ENCODE results near the gene PFAS. TPM values are rescaled to one million over a fixed set of nuclear protein-coding genes. Genes with fewer than 3 reads are reported as not detected.
"Not testable (repeated sequence)": the region's sequence is repeated elsewhere in the genome, so short reads cannot be mapped to it uniquely, and the experiment has no call there.

PFAS gene
- total RNA-seq, 1 donor from 2014 or later, result 37.2 TPM

- DNase-seq (ENCODE audit: low read depth), result no peak
- no peak overlapping the region for H3K4me3 ChIP-seq (ENCODE audit: low read depth, low read length)
- TF ChIP-seq, protein P1, sequence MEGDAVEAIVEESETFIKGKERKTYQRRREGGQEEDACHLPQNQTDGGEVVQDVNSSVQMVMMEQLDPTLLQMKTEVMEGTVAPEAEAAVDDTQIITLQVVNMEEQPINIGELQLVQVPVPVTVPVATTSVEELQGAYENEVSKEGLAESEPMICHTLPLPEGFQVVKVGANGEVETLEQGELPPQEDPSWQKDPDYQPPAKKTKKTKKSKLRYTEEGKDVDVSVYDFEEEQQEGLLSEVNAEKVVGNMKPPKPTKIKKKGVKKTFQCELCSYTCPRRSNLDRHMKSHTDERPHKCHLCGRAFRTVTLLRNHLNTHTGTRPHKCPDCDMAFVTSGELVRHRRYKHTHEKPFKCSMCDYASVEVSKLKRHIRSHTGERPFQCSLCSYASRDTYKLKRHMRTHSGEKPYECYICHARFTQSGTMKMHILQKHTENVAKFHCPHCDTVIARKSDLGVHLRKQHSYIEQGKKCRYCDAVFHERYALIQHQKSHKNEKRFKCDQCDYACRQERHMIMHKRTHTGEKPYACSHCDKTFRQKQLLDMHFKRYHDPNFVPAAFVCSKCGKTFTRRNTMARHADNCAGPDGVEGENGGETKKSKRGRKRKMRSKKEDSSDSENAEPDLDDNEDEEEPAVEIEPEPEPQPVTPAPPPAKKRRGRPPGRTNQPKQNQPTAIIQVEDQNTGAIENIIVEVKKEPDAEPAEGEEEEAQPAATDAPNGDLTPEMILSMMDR (conservative IDR thresholded peaks at IDR 0.05; ENCODE audit: low read depth, low read length), result no peak
These were observed 36.5 kb upstream of the PFAS start for GRCh38 chr17:8212312-8213180.

DNA sequence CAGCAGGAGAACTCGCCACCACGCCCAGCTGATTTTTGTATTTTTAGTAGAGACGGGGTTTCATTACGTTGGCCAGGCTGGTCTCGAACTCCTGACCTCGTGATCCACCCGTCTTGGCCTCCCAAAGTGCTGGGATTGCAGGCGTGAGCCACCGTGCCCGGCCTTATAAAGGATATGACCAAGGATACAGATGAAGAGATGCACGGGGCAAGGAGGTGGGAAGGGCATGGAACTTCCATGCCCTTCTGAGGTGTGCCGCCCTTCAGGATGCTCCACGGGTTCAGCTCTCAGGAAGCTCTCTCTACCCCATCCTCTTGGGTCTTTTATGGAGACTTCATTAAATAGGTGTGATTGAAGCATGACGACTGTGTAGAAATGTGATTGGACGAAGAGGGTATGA lies 35.1 kb upstream of the PFAS start:
- DNase-seq (ENCODE audit: low read depth); H3K4me3 ChIP-seq (ENCODE audit: low read depth, low read length): not testable (repeated sequence)

GRCh38 chr17:8220783-8221662 lies 28.1 kb upstream of the PFAS start:
- DNase-seq (ENCODE audit: low read depth), result peak; percentile 74
- TF ChIP-seq, protein P1 (conservative IDR thresholded peaks at IDR 0.05; ENCODE audit: low read depth, low read length), result no peak
- H3K4me3 ChIP-seq (ENCODE audit: low read depth, low read length), result peak overlapping the region; percentile 93

DNA sequence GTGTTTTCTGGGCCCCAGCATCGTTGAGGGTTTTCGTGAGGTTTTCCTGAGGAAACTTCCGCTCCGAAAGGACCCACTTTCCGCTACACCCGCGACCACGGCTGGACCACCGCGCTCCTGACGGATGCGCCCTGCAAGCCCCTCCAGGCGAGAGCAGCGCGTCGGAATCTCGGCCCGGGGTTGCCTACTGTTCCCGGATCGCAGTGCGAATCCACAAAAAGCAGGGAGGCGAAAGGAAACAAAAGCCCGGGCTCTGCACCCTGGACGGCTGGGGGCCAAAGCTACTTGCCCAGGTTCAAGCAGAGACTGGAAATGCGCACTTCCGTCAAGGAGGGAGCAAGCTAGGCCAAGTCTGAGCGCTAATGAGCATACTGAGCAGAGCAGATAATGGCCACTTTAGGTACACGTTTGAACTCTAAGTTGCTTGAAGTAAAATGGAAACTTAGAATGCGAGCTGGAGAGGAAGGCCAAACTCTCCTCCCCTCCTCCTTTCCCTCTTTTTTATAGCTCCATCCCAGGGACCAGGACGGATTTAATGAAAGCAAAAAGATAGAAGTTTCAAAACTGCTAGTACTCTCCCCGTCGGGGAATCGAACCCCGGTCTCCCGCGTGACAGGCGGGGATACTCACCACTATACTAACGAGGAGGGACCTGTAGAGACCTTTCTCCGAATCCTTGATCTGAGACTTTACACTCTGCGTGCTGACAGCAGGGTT lies 27.3 kb upstream of the PFAS start:
- peak overlapping the region; percentile 93 for H3K4me3 ChIP-seq (ENCODE audit: low read depth, low read length)
- DNase-seq (ENCODE audit: low read depth), result peak; percentile 56
- TF ChIP-seq, protein P1 (conservative IDR thresholded peaks at IDR 0.05; ENCODE audit: low read depth, low read length), result no peak

DNA sequence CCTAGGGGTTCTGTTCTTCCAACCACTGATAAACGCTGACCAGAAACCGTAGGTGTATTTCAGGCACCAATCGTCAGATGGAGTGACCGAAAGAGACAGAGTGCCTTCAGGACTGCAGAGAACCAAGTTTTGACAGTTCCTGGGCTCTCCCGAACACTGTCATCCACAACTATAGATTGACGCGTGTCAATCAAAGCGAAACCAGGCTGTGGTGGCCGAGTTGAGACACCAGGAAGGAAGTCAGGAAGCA lies 26.8 kb upstream of the PFAS start:
- peak overlapping the region; percentile 93 for H3K4me3 ChIP-seq (ENCODE audit: low read depth, low read length)
- TF ChIP-seq, protein P1 (conservative IDR thresholded peaks at IDR 0.05; ENCODE audit: low read depth, low read length), result no peak
- DNase-seq (ENCODE audit: low read depth), result peak; percentile 80

- H3K4me3 ChIP-seq (ENCODE audit: low read depth, low read length), result peak overlapping the region; percentile 93
- peak; percentile 45 for DNase-seq (ENCODE audit: low read depth)
- TF ChIP-seq, protein P1 (conservative IDR thresholded peaks at IDR 0.05; ENCODE audit: low read depth, low read length), result no peak
These were observed 26.3 kb upstream of the PFAS start for GRCh38 chr17:8222630-8223355.

Measured in epithelial cell of proximal tubule (primary cell).